Activated effector memory CD4-positive, alpha-beta T cell treated with anti-CD3 and anti-CD28 coated beads, Interleukin-2, amount 50 U/mL, for 16 hours (primary cell): ENCODE measurements around the gene AQP2.

ENCODE experiments used
- DNase-seq: peaks from one replicate; pipeline ENCODE4 v3.0.0-alpha.2; 2020

The AQP2 gene

GRCh38 chr12:49956663-49957569 lies 6.4 kb downstream of the AQP2 start:
- no peak for DNase-seq

GRCh38 chr12:49957570-49957967 lies 7.0 kb downstream of the AQP2 start:
- DNase-seq = no peak

DNA sequence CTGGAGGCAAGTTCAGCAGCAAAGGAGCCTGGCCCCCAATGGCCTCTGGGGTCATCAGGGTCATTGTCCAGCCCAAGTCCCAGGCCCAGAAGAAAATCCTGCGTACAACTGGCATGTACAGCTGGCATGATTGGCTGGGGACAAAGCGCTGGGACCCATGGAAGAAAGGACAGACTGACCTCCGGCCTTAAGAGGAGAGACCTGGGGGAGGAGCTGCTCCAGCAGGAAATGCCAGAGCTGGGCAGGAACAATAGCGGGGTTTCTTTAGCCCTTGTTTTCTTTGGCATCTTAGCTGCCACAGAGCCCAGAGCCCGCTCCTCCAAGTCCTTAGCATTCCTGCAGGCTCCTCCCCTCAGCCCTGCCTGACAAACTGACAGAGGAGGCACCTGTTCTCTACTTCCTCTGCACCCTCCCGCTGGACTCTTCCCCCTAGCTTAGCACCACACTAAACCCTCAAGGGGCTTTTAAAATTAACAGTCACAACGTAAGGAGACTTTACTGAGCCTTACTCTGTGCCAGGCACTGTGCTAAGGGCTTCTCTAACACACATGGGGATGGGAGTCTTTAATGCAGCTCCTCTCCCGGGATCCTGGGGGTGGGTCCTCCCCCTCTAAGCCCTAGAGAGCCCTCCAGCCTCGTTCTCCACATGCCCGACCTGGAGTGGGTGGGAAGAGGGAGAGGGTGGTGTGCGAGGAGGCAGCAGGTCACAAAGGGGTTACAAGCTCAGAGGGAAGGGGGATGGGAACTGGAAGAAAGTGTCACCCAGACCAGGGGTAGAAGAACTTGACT lies 9.3 kb downstream of the AQP2 start:
- DNase-seq = no peak

DNA sequence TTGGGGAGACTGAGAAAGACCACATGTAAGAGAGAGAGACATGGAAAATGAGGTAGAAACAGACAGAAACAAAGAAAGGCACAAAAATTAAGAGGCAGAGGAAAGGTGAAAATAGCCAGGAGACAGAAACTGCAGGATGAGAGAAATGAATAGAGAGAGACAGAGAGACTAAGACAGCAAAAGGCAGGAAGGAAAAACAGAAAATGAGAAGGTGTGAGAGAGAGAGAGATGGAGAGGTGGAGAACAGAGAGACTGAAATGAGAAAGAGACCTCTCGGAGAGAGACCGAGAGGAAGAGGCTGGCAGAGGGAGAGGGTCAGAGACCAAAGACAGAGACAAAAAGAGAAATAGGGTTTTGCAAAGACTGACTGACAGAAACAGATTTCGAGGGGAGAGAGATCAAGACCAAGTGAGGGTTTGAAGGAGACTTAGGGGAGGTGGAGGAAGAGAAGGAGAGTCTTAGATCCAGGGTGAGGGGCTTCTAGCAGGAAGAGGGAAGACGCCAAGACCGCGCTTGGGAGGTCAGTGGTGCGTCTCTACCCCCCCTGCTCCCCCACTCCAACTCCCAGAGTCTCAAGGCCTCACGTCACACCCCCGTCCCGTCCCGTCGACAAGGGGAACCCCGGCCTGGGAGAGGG lies 10.1 kb downstream of the AQP2 start:
- no peak for DNase-seq

DNA sequence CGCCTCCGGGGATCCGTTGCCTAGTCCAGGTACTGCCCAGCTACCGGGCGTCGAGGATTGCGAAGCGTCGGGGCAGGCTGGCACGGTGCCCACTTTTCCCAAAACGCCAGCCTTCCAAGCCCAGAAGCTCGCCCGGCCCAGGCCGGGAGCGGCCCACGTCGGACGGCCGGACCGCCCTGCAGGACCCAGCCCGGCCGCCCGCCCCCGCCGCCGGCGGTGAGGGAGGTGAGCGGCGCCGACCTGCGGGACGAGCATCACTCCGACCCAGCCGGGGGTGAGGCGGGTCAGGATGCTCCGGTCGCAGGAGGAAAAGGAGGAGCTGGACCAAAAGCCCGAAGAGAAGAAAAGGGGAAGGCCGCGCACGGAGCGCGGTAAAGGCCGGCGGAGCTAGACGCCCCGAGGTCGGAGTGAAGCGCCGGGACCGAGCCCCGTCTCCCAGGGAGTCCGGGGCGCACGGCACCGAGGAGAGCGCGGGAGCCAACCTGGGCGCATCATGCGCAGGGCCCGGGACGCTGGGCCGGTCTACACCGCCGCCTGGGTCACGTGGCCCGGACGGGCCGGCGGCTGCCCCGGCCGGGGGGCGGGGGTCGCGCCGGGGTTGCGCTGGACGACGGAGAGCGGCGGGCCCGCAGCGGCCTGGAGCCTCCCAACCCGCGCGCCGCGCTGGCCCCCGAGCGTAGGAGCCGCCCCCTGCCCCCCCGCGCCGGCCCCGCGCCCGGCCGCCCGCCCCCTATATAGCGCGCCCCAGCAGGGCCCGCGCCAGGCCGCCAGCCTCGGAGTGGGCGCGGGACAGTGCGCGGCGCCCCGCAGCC lies 10.8 kb downstream of the AQP2 start, which contains the start of gene AQP5:
Gene AQP5 (plus strand): TSS at position 762 of the 812 bp plus-strand sequence. CDS start 146 bp downstream, outside the sequence.
- DNase-seq = no peak

GRCh38 chr12:49961993-49962764 lies 11.6 kb downstream of the AQP2 start:
- no peak for DNase-seq

GRCh38 chr12:49962861-49963765 lies 12.6 kb downstream of the AQP2 start:
- DNase-seq = no peak

- DNase-seq = no peak
Measured at GRCh38 chr12:49963976-49964815, 13.7 kb downstream of the AQP2 start.

DNA sequence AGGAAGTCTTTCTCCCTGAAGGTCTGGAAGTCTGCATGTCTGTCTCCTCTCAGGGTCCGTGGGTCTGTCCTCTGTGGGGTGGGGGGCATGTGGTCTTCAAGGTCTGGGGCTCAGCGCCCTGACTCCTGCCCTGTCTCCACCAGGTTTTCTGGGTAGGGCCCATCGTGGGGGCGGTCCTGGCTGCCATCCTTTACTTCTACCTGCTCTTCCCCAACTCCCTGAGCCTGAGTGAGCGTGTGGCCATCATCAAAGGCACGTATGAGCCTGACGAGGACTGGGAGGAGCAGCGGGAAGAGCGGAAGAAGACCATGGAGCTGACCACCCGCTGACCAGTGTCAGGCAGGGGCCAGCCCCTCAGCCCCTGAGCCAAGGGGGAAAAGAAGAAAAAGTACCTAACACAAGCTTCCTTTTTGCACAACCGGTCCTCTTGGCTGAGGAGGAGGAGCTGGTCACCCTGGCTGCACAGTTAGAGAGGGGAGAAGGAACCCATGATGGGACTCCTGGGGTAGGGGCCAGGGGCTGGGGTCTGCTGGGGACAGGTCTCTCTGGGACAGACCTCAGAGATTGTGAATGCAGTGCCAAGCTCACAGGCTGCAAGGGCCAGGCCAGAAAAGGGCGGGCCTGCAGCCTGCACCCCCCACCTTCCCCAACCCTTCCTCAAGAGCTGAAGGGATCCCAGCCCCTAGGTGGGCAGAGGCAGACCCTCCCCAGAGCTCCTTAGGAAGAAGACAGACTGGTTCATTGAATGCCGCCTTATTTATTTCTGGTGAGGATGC lies 14.5 kb downstream of the AQP2 start:
- no peak for DNase-seq

- no peak for DNase-seq
Measured at GRCh38 chr12:49965836-49966235, 15.3 kb downstream of the AQP2 start.

DNA sequence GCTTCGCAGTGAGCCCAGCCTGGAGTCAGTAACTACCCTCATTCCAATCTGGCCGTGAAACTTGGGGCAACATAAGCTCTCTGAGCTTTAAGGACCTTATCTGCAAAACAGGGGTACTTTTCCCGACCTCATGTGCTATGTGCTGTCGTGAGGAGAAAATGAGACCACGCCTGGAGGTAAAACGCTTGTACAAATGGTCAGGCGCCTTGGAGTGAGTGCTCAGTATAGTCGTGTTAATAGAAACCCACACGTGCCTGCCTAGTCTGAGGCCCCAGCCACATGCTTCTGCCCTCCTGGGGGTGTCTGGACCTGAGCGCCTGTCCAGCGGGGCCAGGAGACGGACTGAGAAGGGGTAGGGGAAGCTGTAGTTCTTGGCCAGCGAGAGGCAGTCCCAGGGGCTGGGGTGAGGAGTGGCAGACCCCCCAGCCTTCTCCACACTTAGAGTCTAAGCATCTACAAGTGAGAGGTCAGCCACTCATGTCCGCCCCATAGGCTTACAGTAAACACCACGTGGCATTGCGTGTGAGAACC lies 16.0 kb downstream of the AQP2 start:
- DNase-seq = no peak

DNA sequence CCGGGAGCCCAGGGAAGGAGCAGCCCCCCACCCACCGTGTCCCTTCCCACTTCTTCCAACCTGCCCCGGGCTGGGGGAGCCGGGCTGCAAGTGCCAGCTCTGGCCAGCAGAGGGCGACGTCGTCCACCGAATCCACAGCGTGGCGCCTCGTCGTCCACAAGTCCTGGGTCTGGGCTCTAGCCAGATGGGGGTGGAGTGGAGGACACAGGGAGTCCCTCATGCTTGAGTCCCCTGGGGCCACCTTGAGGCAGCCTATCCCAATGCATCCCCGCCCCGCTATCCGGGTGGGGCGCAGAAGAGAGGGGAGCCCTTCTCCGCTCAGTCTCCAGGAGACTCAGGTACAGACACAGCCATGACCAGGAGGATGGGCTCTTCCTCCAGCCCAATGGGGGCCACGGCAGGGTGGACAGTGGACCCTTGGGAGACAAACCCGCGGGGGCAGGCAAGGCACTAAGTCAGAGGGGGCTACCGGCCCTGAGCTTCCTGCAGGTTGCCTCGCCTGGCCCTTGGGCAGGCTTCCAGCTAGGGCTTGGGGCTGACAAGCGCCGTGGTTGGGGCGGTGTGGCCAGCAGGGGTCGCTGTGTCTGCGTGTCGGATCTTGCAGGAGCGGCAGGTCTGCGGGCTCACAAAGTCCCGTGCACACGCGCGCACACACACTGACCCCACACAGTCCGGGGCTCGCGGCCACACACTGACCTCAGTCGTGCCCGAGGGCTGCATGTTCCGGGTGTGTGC lies 16.7 kb downstream of the AQP2 start:
- DNase-seq = peak; percentile 97

GRCh38 chr12:49967777-49968250 lies 17.3 kb downstream of the AQP2 start:
- no peak for DNase-seq

GRCh38 chr12:49968471-49968870 lies 17.9 kb downstream of the AQP2 start:
- no peak for DNase-seq

GRCh38 chr12:49969027-49969426 lies 18.5 kb downstream of the AQP2 start:
- no peak for DNase-seq

DNA sequence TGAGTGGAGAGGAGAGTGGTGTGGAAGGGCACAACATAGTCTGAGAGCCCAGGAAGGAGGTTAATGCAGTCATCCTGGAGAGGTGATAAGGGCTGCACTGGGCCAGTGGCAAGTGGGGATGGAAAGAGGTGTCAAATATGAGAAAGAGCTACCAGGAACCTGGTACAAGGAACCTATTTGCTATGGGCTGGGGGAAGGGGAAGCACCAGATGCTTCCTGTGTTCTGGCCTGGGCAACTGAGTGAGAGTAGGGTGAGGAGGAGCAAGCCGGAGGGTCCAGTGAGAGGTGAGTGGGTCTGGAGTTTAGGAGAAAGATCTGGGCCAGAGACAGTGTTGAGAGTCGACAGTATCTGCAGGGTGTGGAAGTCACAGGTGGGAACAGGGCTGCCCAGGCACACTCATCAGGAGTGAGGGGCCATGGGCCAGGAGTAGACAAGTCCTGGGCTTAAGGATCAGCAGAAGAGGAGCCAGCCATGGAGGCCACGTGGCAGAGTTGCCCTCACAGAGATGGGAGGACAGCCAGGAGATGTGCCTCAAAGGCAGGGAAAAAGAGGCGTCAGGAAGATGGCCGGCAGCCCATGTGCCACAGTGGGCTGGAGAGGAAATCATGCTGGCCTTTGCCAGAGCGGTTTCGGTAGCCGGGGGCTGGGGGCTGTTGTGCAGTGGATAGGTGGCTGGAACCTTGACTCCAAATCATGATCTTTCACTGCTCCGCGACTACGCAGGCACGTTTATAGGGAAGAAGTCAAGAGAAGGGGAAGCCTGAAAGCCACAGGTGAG lies 19.3 kb downstream of the AQP2 start:
- no peak for DNase-seq

DNA sequence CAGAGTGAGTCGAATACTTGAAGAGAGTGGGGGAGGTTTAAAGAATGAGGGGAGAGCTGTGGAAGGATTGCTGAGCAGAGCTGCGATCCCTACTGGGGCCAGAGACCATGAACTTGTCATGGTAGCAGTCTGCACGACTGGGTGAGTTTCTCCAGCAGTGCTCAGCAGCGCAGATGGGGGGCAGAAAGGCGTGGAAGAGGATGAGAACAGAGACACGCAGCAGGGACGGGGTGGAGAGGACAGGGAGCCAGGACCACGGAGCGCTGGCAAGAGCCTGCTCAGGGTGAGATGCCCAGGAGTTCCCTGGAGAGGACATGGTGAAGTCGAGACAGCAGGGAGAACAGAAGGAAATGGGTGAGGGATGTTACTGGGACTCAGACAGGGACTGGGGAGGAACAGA lies 20.1 kb downstream of the AQP2 start:
- no peak for DNase-seq
